A673 (cell line): ENCODE measurements around the gene PCARE.

Experiments
- EZH2 ChIP-seq: fragments of 200-600 bp; sonication (generic); IDR thresholded peaks from 2 replicates; pipeline ENCODE4 v1.6.1; 2017; ENCODE audit warnings: borderline replicate concordance, low read depth, mild to moderate bottlenecking, mixed read lengths, antibody characterized with exemption, low read length; ENCODE audit not compliant: poor library complexity, severe bottlenecking
- TF ChIP-seq, protein P1 (sequence below): fragments of 300-800, 200-600 bp; sonication (generic); conservative IDR thresholded peaks from 2 replicates; pipeline ENCODE4 v1.5.1; 2017; ENCODE audit warnings: low read depth, mild to moderate bottlenecking, antibody characterized with exemption, low read length, moderate library complexity, mixed read lengths

DNA sequence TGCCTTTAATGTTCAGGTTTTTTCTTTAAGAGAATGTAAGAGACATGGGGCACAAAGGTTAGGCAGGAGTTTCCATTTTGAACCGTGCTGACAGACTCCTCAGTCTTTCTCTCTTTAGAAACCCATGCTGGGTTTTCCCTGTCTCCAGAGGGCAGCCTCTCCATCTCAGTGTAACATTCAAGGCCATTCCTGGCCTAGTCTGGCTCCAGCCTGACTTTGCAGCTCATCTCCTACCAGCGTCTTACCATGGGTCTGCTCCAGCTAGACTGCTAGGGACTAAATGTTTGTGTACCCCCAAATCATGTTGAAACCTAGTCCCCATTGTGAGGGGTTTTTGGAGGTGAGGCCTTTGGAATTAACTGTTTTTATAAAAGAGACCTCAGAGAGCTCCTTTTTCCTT lies 31.1 kb upstream of the PCARE start:
- TF ChIP-seq, protein P1, sequence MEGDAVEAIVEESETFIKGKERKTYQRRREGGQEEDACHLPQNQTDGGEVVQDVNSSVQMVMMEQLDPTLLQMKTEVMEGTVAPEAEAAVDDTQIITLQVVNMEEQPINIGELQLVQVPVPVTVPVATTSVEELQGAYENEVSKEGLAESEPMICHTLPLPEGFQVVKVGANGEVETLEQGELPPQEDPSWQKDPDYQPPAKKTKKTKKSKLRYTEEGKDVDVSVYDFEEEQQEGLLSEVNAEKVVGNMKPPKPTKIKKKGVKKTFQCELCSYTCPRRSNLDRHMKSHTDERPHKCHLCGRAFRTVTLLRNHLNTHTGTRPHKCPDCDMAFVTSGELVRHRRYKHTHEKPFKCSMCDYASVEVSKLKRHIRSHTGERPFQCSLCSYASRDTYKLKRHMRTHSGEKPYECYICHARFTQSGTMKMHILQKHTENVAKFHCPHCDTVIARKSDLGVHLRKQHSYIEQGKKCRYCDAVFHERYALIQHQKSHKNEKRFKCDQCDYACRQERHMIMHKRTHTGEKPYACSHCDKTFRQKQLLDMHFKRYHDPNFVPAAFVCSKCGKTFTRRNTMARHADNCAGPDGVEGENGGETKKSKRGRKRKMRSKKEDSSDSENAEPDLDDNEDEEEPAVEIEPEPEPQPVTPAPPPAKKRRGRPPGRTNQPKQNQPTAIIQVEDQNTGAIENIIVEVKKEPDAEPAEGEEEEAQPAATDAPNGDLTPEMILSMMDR: no peak
- no peak for TF ChIP-seq EZH2
